Esophagus squamous epithelium (tissue), 5 donors: Measurements from ENCODE around the gene TAS2R31. TPM values are rescaled to one million over a fixed set of nuclear protein-coding genes. Genes with fewer than 3 reads are reported as not detected.
"Not testable (repeated sequence)": the region's sequence is repeated elsewhere in the genome, so short reads cannot be mapped to it uniquely, and the experiment has no call there.

ENCODE experiments used
- DNase-seq: peaks from one replicate; lab custom pipeline; 2025; lab: John Stamatoyannopoulos, UW
- H3K27ac ChIP-seq, 4 donors: fragments of 200-600 bp; sonication (generic); one replicate each; pipeline ENCODE4 v1.5.1; 2016 to 2019; ENCODE audit warnings: mild to moderate bottlenecking in 1 of 4
- H3K27me3 ChIP-seq, 4 donors: fragments of 200-600 bp; sonication (generic); 1 replicate in 3 of 4; 2 replicates in 1 of 4; pipeline versions ENCODE4 v1.5.1 to v1.6.0; 2017 to 2021; ENCODE audit warnings: antibody characterized with exemption in 1 of 4
- H3K36me3 ChIP-seq, 3 donors: fragments of 200-600 bp; sonication (generic); one replicate each; pipeline ENCODE4 v1.5.1; 2016 to 2019
- H3K4me1 ChIP-seq, 3 donors: fragments of 200-600 bp; sonication (generic); one replicate each; pipeline ENCODE4 v1.5.1; 2017 to 2019
- H3K4me3 ChIP-seq, 4 donors: fragments of 200-600 bp; sonication (generic); 1 replicate in 3 of 4; 2 replicates in 1 of 4; pipeline ENCODE4 v1.5.1; 2016 to 2019; ENCODE audit warnings: mild to moderate bottlenecking in 2 of 4, moderate library complexity in 1 of 4
- H3K9me3 ChIP-seq, 3 donors: fragments of 200-600 bp; sonication (generic); one replicate each; pipeline ENCODE4 v1.5.1; 2016 to 2019
- CTCF ChIP-seq, 6 experiments: fragments of 450-650 bp in 4 of 6; fragments of 200-600 bp in 2 of 6; sonication (generic) in 2 of 6; IDR thresholded peaks; one replicate each; pipeline ENCODE4 v1.5.1; 2016 to 2019; ENCODE audit warnings: antibody characterized with exemption in 6 of 6, mild to moderate bottlenecking in 4 of 6, moderate library complexity in 4 of 6
- POLR2A ChIP-seq, 4 donors: fragments of 450-650 bp; IDR thresholded peaks; one replicate each; pipeline ENCODE4 v1.6.1; 2017; ENCODE audit warnings: antibody characterized with exemption in 4 of 4, mild to moderate bottlenecking in 4 of 4, moderate library complexity in 3 of 4
- WGBS, 2 donors: methylation state at CpG; one replicate each; pipeline ENCODE4 v1.1.5; 2018; 5-methylcytosine and 5-hydroxymethylcytosine counted together
- intact Hi-C: fragments of 100-400 bp; cut with DNase I; formaldehyde crosslinking; loops from one replicate; pipeline ENCODE4 v1.15.0; 2022
- total RNA-seq, 4 donors: library from RNA; depleted of rRNA; stranded (reverse); fragments of >200 nt; gene quantifications; one replicate each; pipeline ENCODE4 v1.1.0, GENCODE V29; 2016
- donor health status: DM: yes; HTN: yes; CAD: no.

The TAS2R31 gene
- total RNA-seq, 4 donors from 2014 or later: 1.7 to 6.5 (median 2.8) TPM; not detected in 1

- no peak for DNase-seq
- Histone ChIP-seq H3K4me1 (no peaks in the 10 kb centered on the region), H3K27ac (no peak overlapping the region), H3K36me3 (no peaks in the 10 kb centered on the region), H3K9me3 (no peaks in the 10 kb centered on the region), H3K4me3 (no peak overlapping the region), H3K27me3 (no peaks in the 10 kb centered on the region)
- WGBS, 2 donors: 85 to 87% methylated on average over 5 of the region's 5 CpGs
- intact Hi-C loops: no loop called here
- TF ChIP-seq POLR2A (IDR thresholded peaks at IDR 0.05): no peak
- TF ChIP-seq CTCF (IDR thresholded peaks at IDR 0.05): no peak
These were observed 38.7 kb upstream of the TAS2R31 start for GRCh38 chr12:11069854-11070365.

- no peaks in the 10 kb centered on the region for H3K9me3 ChIP-seq
- H3K4me3 ChIP-seq: no peak overlapping the region
- DNase-seq: no peak
- intact Hi-C loops: no loop called here
- H3K27me3 ChIP-seq: no peaks in the 10 kb centered on the region
- 39 to 43% methylated on average over 2 of the region's 2 CpGs for WGBS, 2 donors
- no peak for TF ChIP-seq CTCF (IDR thresholded peaks at IDR 0.05)
- no peak for TF ChIP-seq POLR2A (IDR thresholded peaks at IDR 0.05)
- no peaks in the 10 kb centered on the region for H3K4me1 ChIP-seq
- no peaks in the 10 kb centered on the region for H3K36me3 ChIP-seq
- H3K27ac ChIP-seq: no peak overlapping the region
These were observed 36.3 kb upstream of the TAS2R31 start for GRCh38 chr12:11067514-11067913.

- H3K27me3 ChIP-seq, H3K9me3 ChIP-seq, intact Hi-C loops, H3K4me1 ChIP-seq, H3K4me3 ChIP-seq, DNase-seq, H3K36me3 ChIP-seq, H3K27ac ChIP-seq: not testable (repeated sequence)
- WGBS, 2 donors: 67 to 94% methylated on average over 1 of the region's 1 CpG
These were observed 31.0 kb upstream of the TAS2R31 start, which contains the start of gene TAS2R46 for GRCh38 chr12:11062194-11062593. TSS of gene TAS2R46 (minus strand) at chr12:11062294. CDS start at chr12:11062294, 0 bp downstream.

- TF ChIP-seq POLR2A (IDR thresholded peaks at IDR 0.05) (no peak), CTCF (IDR thresholded peaks at IDR 0.05) (no peak)
- Histone ChIP-seq H3K4me3 (no peak overlapping the region), H3K27me3 (no peaks in the 10 kb centered on the region), H3K27ac (no peak overlapping the region), H3K4me1 (no peaks in the 10 kb centered on the region), H3K36me3 (no peaks in the 10 kb centered on the region), H3K9me3 (no peaks in the 10 kb centered on the region)
- intact Hi-C loops: no loop called here
- DNase-seq: no peak
These were observed 28.6 kb upstream of the TAS2R31 start for GRCh38 chr12:11059784-11060183.

- 93 to 94% methylated on average over 3 of the region's 3 CpGs for WGBS, 2 donors
- no peaks in the 10 kb centered on the region for H3K9me3 ChIP-seq
- no peak for DNase-seq
- intact Hi-C loops: no loop called here
- H3K36me3 ChIP-seq: no peaks in the 10 kb centered on the region
- no peak overlapping the region for H3K27ac ChIP-seq
- H3K27me3 ChIP-seq: no peaks in the 10 kb centered on the region
- no peak overlapping the region for H3K4me3 ChIP-seq
- H3K4me1 ChIP-seq: no peaks in the 10 kb centered on the region
- TF ChIP-seq POLR2A (IDR thresholded peaks at IDR 0.05) (no peak), CTCF (IDR thresholded peaks at IDR 0.05) (no peak)
These were observed 27.8 kb upstream of the TAS2R31 start for GRCh38 chr12:11059041-11059440.

GRCh38 chr12:11055306-11055705 is 24.1 kb upstream of the TAS2R31 start:
- 94 to 97% methylated on average over 2 of the region's 2 CpGs for WGBS, 2 donors
- Histone ChIP-seq H3K4me3 (no peak overlapping the region), H3K36me3 (no peaks in the 10 kb centered on the region), H3K27ac (no peak overlapping the region), H3K9me3 (no peaks in the 10 kb centered on the region), H3K27me3 (no peaks in the 10 kb centered on the region), H3K4me1 (no peaks in the 10 kb centered on the region)
- DNase-seq: no peak
- intact Hi-C loops: no loop called here
- TF ChIP-seq CTCF (IDR thresholded peaks at IDR 0.05): no peak
- TF ChIP-seq POLR2A (IDR thresholded peaks at IDR 0.05): no peak

GRCh38 chr12:11049806-11050531 is 18.8 kb upstream of the TAS2R31 start:
- WGBS, 2 donors: 77 to 78% methylated on average over 5 to 7 of the region's 7 CpGs
- H3K27ac ChIP-seq, H3K4me1 ChIP-seq, intact Hi-C loops, H3K4me3 ChIP-seq, H3K9me3 ChIP-seq, H3K27me3 ChIP-seq, DNase-seq: not testable (repeated sequence)
- H3K36me3 ChIP-seq: peaks cover 0 to 12% (median 0%) of the 10 kb centered on the region in 3 donors

GRCh38 chr12:11041366-11041765 is 10.2 kb upstream of the TAS2R31 start:
- H3K36me3 ChIP-seq, H3K4me3 ChIP-seq, H3K4me1 ChIP-seq, H3K9me3 ChIP-seq, DNase-seq, H3K27ac ChIP-seq, H3K27me3 ChIP-seq, intact Hi-C loops: not testable (repeated sequence)
- 61 to 90% methylated on average over 2 of the region's 2 CpGs for WGBS, 2 donors
